Measurements from ENCODE around the gene EYS.
"Not testable (repeated sequence)": the region's sequence is repeated elsewhere in the genome, so short reads cannot be mapped to it uniquely, and the experiment has no call there.

Gene EYS

GRCh38 chr6:63805345-63805744 lies 1901.7 kb downstream of the EYS start:
- no peak for DNase-seq

- DNase-seq = peak; percentile 88
Measured at GRCh38 chr6:63804381-63804956, 1902.6 kb downstream of the EYS start.

DNA sequence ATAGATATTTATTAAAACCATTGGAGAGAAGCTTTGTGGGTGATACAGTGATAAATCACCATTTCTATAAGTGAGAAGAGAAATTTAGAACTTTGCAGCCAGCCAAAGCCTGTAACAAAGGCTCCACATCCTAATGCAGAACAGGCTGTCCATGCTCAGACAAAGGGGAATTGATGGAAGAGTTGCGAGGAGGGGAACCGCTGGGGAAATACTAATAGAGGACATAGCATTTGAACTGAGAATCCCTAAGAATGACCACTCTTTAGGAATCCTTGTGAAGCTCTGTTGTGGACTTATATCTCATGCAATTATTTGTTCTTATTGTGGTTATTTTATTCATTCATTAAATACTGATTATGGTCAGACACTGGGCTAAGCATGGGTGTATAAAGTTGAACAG lies 1903.7 kb downstream of the EYS start:
- no peak for DNase-seq

GRCh38 chr6:63802606-63803206 lies 1904.3 kb downstream of the EYS start:
- peak; percentile 28 for DNase-seq

DNA sequence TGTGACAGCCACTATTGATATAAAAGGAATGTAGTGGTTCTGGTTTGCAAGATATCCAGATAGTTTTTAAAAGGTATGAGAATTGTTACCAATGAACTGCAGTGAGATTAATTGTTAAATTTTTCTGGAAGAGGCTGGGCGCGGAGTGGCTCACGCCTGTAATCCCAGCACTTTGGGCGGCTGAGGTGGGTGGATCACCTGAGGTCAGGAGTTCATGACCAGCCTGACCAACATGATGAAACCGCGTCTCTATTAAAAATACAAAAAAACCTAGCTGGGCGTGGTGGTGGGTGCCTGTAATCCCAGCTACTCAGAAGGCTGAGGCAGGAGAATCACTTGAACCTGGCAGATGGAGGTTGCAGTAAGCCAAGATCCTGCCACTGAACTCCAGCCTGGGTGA lies 1906.6 kb downstream of the EYS start:
- not testable (repeated sequence) for DNase-seq

DNA sequence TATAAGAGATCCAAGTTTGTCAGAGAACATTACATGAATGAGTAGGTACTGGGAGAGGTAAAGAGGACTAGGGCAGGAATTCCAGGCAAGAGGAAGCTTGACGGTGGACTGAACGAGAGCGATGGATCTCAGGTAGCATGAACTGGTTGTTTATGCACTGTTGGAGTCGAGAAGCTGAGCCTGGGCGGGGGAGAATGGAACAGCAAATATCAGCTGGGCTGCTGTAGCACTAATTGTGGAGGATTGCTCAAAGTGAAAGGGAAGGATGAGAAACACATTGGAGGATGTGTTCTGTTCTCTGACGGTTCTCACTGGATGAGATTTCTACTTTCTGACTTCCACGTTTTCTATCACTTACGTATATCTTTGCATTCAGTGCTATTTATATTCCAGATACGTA lies 1907.2 kb downstream of the EYS start:
- no peak for DNase-seq

- no peak for DNase-seq
Measured at GRCh38 chr6:63799313-63799712, 1907.7 kb downstream of the EYS start.

DNA sequence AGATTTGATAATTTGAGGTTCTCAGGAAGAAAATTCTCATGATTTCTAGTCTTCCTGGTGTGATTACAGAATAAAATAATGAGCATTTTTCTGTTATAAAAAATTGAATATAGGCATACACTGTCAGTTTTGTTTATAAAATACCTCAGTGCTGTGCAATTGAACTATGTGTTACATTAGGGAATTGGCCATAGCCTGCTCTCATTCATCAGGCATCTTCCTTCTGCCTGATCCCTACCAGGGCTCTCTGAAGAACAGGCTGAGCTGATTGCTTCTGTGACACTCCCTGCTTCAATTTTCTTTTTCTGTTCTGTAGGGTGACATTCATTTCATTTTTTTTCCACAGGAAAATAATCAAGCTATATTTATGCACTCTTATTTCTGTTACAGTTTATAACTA lies 1908.6 kb downstream of the EYS start:
- no peak for DNase-seq

GRCh38 chr6:63797721-63798120 lies 1909.3 kb downstream of the EYS start:
- DNase-seq = no peak

DNA sequence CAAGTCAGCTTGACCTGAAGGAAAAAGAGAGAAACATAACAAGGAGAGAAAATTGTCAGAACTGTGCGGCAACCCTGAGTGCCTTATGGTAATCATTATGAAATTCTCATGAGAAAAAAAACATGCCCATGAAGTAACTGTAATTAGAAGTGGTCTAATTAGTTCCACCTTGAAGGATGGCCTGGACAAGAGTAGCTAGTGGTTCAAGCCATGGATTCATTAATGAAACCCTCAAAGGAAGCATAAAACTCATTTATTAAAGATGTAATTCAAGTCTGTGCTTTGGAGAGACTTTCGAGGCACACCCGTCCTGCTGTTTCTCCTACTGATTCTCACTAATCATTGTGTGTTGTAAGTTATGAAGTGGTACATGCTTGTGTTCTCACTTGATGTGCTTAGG lies 1911.2 kb downstream of the EYS start:
- DNase-seq = no peak

DNA sequence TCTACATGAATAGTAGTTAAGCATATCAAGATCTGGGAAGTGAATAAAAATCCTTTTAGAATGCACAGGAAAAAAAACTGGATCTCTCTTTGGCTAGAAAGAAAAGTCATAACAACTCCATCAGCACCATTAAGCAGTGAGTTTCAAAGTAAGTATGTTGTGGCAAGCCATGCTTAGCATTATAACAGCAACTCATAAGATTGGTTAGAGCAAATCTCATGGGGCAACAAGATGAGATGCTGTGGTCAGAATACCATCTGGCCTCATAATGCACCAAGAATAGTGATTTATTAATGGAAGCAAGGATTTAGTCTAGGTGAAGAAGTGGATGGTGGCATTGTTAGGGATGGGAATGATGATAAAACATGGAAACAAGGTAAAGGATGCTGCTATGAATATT lies 1912.0 kb downstream of the EYS start:
- DNase-seq = peak; percentile 47

DNA sequence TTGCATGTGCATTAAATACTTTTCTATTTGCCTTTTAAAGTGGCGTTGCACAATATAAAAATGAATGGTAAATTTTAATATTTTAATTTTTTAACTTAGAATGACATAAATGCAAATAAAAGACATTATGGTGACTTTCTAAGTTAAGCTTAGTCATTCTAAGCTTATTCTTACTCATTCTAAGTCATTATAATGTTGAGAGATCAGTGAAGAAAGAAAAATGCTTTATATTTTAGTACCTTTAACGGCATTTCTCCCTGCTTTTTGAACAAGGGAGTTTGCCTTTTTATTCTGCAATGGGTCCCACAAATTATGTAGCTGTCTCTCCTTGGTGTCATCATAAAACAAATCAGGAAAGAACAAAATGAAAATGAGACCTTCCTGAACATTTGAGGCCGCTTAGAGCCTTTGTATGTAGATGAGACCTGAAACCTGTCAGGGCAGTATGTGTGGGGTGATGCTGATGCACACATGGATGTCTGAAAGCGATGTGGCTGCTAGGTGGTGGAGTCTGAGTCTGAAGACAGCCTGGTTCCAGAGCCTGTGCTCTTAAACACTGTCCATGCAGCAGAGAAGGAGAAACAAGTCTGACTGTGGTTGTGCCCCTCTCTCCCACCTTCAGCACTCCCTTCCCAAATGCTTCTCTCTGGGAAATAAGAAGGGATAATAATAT lies 1913.4 kb downstream of the EYS start:
- DNase-seq = no peak

- DNase-seq = no peak
Measured at GRCh38 chr6:63792736-63793464, 1914.1 kb downstream of the EYS start.

- no peak for DNase-seq
Measured at GRCh38 chr6:63790334-63790733, 1916.7 kb downstream of the EYS start.

GRCh38 chr6:63789699-63790098 lies 1917.3 kb downstream of the EYS start:
- no peak for DNase-seq

DNA sequence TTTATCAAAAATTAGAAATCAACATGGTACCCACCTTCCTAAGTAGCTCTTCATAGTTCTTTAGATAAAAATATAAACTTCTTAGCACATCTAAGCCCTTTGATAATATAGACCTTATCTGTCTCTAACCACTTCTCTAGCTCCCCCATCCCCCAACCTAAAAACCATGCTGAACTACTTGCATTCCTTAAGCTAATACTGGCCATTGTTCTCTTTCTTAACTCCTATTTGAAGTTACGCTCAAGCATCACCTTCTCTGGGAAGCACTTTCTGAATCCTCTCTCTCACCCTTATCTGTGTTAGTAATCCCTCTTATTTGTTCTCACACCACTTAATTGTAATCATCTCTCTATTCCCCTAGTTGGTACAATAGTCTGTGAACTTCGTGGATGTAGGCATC lies 1918.5 kb downstream of the EYS start:
- DNase-seq = no peak

DNA sequence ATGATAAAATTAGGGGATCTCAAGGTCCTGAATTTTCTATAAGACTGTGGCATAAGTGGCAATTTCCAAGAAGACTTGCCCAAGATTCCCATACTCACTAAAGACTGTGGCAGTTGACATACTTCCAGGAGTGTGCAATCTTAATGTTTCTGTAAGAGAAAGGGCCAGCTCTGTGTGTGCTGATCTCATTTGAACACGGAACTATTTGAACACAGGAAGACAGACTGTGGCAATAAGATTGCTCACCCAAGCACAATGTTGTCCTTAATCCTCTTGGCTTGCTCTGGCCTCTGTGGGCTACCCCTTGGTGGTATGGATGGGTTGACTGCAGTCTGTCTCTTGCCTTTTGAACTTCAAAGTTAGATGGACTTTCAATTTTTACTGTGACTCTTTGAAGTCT lies 1920.0 kb downstream of the EYS start:
- DNase-seq = peak; percentile 30

GRCh38 chr6:63785006-63785405 lies 1922.0 kb downstream of the EYS start:
- DNase-seq = no peak

DNA sequence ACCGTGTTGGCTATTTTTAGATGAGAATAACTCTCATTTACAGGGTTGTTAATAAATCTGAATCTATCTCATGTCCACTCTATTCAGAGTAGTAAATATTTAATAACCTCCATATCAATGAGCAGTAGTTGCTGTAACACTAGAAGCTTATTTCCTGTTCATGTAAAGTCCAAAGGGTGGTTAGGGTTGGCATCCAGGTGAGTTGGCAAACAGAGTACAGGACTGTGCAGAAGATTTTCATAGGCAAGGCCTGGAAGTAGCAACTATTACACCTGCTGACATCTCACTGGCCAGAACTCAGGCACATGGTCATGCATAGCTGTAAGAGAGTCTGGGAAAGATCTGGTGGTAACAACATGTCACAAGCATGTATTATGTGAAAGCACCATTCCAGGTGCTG lies 1923.9 kb downstream of the EYS start:
- DNase-seq = no peak

GRCh38 chr6:63774961-63775360 lies 1932.1 kb downstream of the EYS start:
- no peak for DNase-seq

- DNase-seq = no peak
Measured at GRCh38 chr6:63773200-63773599, 1933.8 kb downstream of the EYS start.

DNA sequence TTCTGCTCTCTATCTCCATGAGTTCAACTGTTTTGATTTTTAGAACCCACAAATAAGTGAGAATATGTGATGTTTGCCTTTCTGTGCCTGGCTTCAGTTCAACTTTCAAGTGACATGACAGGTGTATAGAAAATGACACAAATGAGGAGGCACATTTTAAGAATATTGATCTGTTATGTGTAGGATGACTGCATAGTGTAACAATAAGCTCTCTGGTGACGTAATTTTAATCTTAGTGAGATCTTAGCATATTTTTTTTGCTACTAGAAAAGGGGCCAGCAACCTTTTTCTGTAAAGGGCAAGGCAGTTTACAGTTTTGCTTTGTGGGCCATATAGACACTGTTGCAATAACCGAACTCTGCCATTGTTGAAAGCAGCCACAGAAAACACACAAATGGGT lies 1941.2 kb downstream of the EYS start:
- no peak for DNase-seq

DNA sequence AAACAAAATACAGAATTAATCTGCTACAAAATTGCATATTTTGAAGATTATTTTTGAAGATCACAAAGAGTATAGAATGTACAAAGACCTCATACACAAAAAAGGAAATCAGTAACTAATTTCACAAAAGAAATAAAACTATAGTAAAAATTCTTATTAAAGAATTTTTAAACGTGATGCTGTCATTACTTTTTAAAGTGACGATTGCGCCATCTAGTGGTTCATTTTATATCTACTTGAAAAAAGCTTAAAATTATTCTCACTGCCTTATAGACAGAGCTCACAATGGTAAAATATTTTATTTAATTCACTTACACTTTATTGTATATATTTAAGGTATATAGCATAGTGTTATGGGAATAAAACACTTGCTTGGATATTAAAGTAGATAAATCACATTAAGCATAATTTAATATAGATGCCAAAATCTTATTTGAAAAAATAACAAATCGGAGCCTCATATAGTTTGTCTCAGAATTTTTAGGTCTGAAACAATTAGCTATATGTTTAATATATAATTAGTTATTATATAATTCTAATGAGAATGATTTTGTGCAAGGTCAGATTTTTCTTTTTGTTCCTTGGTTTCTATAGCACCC lies 1942.6 kb downstream of the EYS start:
- peak; percentile 43 for DNase-seq

Data from fibroblast of skin of scalp (primary cell).